Endometrial microvascular endothelial cells (primary cell): ENCODE results near the gene SRD5A2. TPM values are rescaled to one million over a fixed set of nuclear protein-coding genes. Genes with fewer than 3 reads are reported as not detected.
"Not testable (repeated sequence)": the region's sequence is repeated elsewhere in the genome, so short reads cannot be mapped to it uniquely, and the experiment has no call there.

Source experiments
- in situ Hi-C: cut with HindIII; loops from 2 replicates; pipeline ENCODE4 v1.10.0; 2017; ENCODE audit warnings: low sequenced_read_pairs, low pct_unique_long_range_greater_than_20kb; ENCODE audit errors: inconsistent ontology term
- total RNA-seq: library from RNA; depleted of rRNA; stranded (reverse); fragments of >200 nt; gene quantifications from one replicate; pipeline ENCODE4 v1.2.3, GENCODE V29; 2015; ENCODE audit errors: inconsistent ontology term

SRD5A2 gene
- total RNA-seq, 1 donor from 2014 or later, result not detected

DNA sequence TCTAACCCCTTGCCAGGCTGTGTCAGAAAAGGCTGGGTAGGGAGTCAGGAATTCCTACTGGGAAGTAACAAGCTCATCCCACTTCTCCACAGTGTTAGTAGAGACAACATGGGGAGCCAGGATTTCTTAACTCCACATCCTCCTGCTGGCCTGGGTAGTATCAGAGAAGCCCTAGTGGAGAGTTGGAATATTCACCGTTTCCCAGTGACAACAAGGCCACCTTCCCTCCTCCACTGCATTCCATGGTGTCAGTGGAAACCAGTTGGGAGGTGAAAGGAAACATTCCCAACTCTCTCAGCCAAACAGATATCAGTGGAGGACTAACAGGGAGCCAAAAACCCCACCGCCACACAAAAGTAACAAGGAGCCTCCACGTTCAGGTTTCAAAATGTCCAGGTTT lies 41.2 kb downstream of the SRD5A2 start:
- in situ Hi-C loops, result no loop called here

DNA sequence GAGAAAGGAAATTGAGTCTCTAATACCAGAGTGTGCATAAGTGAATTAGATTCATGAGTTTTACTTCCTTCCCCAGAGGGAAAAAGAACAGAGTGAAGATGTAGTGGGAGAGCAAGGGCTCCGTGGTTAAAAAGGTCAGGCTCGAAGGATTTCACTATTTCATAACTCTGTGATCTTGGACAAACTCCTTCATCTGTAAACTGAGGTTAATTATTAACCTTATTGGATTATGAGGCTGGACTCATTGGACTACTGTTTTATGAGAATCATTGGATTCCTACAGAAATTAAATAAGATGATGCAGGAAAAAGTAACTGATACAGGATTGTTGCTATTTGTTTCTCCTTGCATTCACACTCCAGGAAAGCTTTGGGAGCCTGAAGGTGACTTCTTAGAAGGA lies 45.0 kb downstream of the SRD5A2 start:
- in situ Hi-C loops, result no loop called here

DNA sequence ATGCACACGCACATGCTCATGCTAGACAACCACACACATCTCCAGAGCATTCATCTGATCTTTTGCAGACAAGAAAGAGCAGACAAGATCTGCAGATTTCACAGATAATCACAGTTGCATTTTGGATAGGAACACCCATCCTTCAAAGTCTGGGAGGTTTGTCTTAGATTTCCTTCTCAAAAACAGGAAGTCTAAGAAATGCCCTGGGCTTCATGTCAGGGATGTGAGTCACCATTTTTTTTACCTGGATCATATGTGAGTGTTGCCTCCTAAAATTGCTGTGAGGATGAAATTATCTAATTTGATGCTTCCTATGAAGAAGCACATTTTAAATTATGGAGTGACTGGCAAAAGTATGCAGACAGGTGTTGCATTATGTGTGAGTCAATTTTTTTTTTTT lies 46.1 kb downstream of the SRD5A2 start:
- in situ Hi-C loops, result no loop called here

DNA sequence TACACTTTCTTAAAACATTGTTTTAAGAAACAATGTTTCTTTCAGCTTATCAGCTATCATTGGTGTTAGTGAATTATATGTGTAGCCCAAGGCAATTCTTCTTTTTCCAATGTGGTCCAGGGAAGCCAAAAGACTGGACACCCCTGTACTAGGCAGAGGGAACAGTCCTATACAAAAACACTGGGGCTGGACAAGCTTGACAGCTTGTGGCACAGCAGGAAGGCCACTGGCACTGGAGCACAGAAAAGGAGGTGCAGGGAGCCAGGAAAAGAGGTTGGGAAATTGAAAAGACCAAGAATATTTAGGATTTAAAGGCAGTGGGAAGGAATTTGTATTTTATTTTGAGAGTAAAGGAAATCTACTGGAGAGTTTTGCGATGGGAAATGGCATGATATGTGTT lies 47.7 kb downstream of the SRD5A2 start:
- in situ Hi-C loops, result no loop called here

DNA sequence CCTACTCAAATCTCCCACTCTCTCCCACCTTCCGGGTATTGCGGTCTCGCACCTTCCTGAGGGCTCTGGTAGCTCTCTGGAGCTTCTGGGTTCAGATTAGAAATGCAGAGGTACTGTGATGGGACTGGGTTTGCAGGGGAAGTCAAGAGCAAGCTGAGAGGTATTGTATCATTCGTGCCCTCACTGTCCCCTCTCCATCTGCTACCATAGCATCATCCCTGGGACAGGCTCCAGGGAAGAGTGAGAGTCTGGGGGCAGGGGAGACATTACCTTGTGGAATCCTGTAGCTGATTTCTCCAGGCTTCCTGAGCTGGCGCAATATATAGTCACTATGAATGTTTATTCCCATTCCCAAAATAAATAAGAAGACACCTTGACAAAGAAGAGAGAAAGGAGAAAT lies 49.6 kb downstream of the SRD5A2 start:
- in situ Hi-C loops, result no loop called here

DNA sequence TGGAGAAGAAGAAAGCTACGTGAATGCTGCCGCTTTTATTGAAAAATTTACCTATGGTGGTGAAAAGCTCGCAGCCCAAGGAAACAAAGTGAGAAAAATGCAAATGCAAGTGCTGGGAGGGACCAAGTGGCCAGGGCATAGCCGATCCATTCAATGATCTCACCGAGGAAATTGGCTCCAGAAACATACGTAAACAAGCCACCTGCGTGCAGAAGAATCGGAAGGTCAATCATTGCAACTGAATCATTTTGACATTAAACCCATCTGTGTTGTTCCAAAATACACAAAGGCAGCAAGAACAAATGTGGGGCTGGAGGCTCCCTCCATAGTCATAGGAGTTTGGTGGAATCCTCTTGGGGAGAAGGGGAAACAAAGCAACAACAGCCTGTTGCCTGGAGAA lies 51.5 kb downstream of the SRD5A2 start:
- in situ Hi-C loops, result no loop called here

DNA sequence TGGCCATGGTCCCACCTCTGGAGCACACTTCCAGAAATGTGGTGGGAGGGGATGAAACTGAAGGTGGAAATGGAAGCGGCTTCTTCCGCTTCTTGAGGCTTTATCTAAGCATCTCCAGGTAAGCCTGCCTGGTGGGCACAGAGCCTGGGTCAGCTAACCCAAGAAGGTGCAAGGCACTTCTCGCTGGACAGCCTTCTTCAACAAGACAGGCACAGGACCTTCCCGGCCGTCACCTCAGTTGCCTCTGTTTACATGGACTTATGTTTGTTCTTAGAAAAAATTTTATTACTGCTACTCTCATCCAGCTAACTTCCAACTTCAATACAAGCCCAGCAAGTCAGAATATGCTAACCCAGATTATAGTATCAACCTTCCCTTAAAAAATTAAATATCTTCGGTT lies 51.9 kb downstream of the SRD5A2 start:
- in situ Hi-C loops, result no loop called here

DNA sequence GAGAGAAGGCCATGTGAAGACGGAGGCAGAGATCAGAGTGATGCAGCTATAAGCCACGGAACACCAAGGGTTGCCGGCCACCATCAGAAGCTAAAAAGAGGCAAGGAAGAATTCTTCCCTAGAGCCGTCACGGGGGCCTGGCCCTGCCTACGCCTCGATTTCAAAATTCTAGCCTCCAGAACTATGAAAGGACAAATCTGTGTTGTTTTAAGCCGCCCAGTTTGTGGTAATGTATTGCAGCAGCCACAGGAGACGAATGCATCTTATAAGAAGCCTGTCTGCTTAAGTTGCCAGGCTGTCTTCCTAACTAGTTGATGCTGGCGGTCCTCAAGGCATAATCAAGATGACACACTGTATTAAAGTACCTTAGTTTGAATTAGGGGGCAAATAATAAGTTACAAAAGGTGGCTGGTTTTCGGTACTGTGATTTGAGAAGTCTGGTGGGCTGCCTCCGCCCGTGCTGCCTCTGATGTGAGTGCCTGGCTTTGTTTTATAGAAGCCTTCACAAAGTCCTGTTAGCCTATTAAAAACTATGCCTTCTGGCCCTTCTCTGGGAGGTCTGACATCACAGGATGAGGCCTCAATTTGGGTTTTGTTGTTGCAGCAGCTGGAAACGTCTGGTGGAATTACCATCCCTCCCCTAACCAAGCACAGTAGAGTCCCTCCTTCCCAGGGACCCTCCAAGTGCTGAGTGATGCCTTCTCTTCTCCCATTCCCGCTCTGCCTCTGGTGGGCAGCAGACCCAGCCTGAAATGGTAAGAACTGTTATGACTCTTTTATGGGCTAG lies 53.6 kb downstream of the SRD5A2 start:
- in situ Hi-C loops, result no loop called here

DNA sequence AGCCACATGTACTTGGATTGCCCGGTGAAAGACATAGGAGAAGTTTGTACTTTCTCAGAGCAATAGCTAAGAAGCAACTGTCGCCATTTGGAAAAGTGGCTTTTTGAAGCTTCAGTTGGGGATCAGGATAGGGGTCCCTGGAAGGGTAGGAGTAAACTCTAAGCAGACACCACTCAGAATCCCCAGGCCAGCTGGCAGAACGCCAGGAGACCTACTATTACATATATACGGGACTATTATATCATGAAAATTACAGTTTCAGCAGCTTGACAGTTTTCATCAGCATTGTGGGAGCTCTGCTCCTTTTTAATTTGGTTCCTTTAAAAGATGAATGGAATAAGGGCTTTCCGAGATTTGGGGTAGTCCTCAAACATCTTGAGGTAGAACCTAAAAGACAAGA lies 54.9 kb downstream of the SRD5A2 start:
- in situ Hi-C loops, result no loop called here

DNA sequence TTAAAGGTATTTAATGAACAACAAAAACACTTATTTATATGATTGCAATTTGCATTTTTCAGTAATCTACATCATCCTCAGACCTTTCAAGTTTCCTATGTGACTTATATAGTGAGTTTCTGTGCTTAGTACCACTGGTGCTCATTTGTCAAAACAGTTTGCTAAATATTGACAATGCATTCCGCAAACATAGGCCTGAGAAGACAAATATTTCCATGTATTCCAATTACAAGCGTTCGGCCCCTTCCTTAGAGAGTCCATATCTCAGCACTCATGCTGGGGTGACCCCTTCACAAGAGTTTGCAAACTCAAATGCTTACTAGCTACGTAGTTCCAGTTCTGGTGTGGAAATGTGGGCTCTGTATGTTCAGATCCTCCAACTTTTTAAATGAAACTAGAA lies 56.1 kb downstream of the SRD5A2 start:
- in situ Hi-C loops, result no loop called here

DNA sequence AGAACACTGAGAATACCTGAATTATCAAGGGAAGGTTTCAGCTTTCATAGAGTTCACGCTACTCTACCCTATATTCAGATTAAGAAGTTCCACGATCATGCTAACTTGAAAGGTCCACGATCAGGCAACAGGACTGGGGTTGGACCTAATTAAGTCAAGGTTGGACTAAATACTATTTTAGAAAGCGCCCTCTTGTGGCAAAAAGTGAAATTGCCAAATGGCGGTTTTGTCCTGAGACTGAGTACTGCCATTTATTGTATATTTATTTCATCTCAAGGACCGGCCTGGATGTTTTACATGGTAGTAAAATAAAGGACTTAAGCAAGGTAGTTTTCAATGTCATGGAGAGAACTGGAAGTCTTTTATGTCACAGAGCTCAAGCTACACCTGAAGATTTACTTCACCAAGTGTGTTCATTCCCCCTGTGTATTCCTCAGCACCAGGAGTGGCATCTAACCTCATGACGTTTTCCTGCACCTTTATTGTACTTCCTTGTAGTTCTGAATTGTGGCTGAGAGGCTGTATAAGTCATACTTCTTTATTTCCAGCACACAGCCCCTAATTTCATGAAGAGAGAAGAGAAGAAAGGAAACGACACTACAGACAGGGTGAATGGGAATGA lies 56.8 kb downstream of the SRD5A2 start:
- in situ Hi-C loops, result no loop called here

DNA sequence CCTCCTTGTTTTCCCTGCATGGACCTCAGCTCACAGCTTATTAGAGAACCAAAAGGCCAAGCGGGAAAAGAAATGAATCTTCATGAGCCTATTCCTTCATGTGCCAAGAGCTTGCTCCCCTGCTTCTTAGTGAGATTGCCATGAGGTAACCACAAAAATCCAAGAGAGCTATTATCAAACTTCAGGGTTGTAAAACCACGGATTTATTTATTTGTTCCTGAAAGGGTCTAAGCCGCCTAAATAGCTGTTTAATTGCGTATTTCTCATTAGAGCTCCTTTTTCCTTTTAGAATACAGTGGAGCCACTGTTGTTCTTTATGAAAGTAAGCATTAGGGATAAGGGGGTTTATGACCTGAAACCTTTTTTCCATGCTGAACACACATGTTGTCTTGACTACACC lies 58.0 kb downstream of the SRD5A2 start:
- in situ Hi-C loops, result no loop called here

DNA sequence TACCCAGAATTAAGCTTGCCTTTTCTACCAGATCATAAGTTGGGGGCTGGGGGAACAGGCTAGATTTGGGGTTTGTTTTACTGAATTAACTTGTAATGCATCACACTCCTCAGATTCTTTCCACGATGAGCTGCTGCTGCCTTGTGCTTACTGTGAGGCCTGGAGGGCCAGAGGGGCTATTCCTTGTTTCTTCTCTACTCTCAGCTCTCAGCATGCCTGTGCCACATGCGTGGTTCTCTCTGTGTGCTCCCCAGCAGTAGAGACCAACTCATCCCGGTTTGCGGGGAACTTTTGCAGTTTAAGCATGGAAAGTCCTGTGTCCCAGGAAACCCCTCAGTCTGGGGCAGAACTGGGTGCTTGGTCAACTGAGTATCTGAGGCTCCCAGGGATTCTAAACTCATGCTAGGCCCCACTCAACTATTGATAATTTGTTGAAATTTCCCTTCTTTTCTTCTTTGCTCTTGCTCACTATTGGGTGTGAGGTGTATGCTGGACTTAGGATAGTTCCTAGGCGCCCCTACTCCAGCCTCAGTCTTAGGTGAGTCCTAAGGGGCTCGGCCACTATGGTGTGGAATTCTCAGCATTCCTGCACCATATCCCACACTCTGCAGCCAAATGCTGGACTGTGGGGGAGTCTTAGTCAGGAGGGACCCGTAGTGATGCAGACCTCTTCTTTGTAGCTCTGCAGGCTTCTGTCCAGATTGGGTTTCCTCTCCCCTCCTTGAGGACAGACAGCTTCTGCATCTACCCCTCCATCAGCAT lies 63.1 kb downstream of the SRD5A2 start:
- in situ Hi-C loops, result no loop called here

DNA sequence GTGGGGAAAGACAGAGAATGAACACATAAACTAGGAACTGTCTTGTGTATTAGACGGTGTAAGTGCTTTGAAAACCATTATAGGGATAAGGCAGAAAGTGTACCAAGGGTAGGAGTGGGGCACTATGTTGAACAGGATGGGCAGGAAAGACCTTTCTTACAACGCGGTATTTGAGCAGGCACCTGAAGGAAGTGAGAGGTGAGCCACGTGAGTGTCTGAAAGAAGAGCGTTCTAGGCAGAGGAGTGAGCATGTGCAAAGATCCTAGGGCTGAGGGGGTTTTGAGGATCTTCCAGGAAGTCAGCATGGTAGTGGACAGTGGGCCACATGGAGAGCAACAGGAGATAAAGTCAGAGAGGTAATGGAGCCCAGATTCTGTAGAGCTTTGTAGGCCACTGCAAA lies 65.2 kb downstream of the SRD5A2 start:
- in situ Hi-C loops, result no loop called here

DNA sequence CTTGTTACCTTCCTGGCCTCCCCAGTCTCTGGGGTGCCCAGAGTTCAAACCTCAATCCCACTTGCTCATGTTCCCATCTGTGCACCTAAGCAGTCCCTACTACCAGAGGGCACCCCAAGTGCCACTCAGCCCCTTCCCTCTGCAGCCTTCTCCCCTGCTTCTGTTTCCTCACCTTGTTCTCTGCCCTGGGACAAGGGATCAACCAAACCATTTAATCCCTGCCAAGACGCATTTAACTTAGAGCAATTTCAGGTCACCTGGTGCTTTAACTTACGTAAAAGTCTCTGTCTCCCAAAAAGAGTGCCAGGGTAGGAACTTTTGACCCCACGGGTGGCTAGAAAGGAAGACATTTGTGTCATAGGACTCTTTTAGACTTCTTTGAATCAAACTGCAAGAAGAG lies 67.2 kb downstream of the SRD5A2 start:
- in situ Hi-C loops, result no loop called here

DNA sequence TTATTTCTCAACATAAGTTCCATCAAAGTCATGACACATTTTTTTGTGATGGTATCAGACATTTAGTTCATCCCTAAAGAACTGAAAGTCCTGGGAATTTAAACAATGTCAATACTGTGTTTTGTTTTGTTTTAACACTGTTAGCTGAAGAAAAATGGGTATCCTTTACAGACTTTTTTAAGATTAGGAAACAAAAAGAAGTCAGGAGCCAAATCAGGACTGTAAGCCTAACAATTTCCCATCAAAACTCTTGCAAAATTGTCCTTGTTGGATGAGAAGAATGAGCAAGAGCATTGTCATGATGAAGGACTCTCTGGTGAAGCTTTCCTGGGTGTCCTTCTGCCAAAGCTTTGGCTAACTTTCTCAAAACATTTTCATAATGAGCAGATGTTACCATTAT lies 69.4 kb downstream of the SRD5A2 start:
- in situ Hi-C loops, result no loop called here

DNA sequence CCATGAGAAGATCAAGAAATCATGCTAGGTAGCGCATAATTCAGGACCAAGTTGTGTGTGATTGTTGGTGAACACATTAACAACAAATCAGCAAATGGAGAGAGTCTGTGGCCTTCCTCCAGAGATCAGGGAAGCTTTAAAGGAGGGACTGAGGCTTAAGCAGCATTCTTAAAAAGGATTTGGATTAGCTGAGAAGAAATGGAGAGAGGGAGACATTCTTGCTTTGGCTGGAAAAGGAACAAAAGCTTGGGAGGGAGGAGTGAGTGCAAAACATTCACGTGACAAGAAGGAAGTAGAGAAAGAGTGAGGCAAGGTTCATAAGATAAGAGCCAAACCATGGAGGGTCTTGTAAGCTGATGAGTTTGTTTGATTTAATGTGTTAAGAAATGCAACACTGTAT lies 75.6 kb downstream of the SRD5A2 start:
- in situ Hi-C loops, result no loop called here

DNA sequence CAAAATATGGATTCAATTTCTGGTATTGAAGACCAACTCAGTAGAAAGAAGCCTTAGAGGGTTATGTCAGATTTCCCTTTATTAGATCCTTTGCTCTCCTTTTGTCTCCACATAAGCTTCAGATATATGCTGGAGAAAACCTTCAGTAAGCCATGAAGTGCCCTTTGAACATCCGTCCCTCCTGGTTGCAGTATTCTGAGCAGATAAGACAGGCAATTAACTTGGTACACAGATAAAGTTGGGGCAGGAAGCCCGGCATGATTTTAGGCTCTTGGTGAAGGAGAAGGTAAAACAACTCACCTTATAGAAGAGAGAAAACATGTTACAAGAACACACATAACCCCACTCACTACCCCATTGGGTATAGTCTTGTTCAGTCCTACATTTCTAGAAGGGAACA lies 76.4 kb downstream of the SRD5A2 start:
- in situ Hi-C loops, result no loop called here

DNA sequence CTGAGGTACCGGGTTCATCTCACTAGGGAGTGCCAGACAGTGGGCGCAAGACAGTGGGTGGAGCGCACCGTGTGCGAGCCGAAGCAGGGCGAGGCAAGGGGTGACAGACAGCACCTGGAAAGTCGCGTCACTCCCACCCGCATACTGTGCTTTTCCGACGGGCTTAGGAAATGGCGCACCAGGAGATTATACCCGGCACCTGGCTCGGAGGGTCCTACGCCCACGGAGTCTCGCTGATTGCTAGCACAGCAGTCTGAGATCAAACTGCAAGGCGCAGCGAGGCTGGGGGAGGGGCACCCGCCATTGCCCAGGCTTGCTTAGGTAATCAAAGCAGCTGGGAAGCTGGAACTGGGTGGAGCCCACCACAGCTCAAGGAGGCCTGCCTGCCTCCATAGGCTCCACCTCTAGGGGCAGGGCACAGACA lies 84.3 kb downstream of the SRD5A2 start:
- in situ Hi-C loops, result not testable (repeated sequence)

DNA sequence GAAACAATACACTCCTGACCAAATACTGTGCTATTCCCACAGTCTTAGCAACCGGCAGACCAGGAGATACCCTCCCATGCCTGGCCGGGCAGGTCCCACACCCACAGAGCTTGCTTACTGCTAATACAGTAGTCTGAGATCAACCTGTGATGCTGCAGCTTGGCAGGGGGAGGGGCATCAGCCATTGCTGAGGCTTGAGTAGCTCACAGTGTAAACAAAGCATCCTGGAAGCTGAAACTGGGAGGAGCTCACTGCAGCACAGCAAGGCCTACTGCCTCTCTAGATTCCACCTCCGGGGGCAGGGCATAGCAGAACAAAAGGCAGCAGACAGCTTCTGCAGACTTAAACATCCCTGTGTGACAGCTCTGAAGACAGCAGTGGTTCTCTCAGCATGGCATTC lies 91.4 kb downstream of the SRD5A2 start:
- in situ Hi-C loops, result not testable (repeated sequence)
